Fibroblast of skin of back (primary cell): ENCODE results near the gene AHNAK. TPM values are rescaled to one million over a fixed set of nuclear protein-coding genes. Genes with fewer than 3 reads are reported as not detected.
"Not testable (repeated sequence)": the region's sequence is repeated elsewhere in the genome, so short reads cannot be mapped to it uniquely, and the experiment has no call there.

Experiments
- DNase-seq: peaks from one replicate; pipeline ENCODE4 v3.0.0-alpha.2; 2013
- polyA plus RNA-seq, 2 experiments: library from polyadenylated mRNA; unstranded; fragments of 120-200 nt; gene quantifications; one replicate each; pipeline ENCODE4 v1.2.1, GENCODE V29; 2013; ENCODE audit not compliant: insufficient read length in 2 of 2

AHNAK gene, protein sequence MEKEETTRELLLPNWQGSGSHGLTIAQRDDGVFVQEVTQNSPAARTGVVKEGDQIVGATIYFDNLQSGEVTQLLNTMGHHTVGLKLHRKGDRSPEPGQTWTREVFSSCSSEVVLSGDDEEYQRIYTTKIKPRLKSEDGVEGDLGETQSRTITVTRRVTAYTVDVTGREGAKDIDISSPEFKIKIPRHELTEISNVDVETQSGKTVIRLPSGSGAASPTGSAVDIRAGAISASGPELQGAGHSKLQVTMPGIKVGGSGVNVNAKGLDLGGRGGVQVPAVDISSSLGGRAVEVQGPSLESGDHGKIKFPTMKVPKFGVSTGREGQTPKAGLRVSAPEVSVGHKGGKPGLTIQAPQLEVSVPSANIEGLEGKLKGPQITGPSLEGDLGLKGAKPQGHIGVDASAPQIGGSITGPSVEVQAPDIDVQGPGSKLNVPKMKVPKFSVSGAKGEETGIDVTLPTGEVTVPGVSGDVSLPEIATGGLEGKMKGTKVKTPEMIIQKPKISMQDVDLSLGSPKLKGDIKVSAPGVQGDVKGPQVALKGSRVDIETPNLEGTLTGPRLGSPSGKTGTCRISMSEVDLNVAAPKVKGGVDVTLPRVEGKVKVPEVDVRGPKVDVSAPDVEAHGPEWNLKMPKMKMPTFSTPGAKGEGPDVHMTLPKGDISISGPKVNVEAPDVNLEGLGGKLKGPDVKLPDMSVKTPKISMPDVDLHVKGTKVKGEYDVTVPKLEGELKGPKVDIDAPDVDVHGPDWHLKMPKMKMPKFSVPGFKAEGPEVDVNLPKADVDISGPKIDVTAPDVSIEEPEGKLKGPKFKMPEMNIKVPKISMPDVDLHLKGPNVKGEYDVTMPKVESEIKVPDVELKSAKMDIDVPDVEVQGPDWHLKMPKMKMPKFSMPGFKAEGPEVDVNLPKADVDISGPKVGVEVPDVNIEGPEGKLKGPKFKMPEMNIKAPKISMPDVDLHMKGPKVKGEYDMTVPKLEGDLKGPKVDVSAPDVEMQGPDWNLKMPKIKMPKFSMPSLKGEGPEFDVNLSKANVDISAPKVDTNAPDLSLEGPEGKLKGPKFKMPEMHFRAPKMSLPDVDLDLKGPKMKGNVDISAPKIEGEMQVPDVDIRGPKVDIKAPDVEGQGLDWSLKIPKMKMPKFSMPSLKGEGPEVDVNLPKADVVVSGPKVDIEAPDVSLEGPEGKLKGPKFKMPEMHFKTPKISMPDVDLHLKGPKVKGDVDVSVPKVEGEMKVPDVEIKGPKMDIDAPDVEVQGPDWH (N-terminal part only)
- polyA plus RNA-seq (2013, experiment 1 of 2; ENCODE audit: insufficient read length), result 349 TPM
- 358 TPM for polyA plus RNA-seq (2013, experiment 2 of 2; ENCODE audit: insufficient read length)

DNA sequence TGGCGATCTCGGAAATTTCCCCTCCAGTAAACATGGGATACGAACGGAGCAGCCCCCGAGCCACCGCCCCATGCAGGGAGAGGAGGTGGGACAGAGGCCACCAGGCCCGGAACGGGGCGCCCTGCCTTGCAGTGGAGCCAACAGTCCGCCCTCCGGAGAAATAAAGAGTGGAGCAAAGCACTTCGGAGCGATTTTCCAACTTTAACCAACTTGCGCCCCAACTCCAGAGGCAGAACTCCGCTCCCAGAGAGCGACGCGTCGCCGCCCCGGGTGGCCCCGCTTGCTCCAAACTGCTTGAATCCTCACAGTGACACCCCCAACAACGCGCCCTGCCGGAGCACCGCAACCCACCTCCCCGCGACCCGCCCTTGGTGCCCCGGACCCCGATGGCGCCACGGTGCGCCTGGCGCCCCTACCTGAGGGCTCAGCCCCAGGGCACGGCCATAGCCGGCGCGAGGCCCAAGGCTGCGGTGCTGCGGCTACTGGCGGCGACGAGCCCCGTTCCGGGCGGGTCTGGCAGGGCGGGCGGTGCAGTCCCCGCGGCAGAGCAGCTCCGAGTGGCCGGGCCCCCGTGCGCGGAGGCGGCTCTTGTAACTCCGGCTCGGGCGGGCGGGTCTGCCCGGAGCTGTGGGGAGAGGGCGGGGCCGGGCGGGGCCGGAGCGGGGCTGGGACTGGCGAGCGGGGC, at the start of gene AHNAK:
Gene AHNAK, minus strand, starts transcription at position 563 of the 685 bp plus-strand sequence. CDS start 10,708 bp downstream, outside the sequence.
- DNase-seq, result peak; percentile 67

DNA sequence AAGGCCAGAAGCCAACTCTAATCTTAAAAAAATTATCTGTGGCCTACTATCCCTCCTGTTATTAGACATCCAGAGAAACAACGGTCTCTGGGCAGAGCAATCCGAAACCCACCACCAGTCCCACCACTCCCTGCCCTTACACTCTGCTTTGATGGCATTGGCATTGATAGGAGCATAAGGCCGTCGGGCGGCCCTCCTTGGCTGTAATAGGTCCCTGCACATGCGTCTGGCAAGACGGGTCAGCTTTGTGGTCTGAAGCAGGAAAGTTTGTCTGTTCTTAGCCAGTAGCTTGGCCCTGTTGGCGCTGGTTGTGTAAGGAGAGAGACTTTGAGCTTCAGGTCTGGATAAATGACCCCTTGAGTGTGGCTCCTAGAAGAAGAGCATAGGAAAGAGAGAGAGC, 48.5 kb upstream of the AHNAK start:
- DNase-seq, result no peak

DNA sequence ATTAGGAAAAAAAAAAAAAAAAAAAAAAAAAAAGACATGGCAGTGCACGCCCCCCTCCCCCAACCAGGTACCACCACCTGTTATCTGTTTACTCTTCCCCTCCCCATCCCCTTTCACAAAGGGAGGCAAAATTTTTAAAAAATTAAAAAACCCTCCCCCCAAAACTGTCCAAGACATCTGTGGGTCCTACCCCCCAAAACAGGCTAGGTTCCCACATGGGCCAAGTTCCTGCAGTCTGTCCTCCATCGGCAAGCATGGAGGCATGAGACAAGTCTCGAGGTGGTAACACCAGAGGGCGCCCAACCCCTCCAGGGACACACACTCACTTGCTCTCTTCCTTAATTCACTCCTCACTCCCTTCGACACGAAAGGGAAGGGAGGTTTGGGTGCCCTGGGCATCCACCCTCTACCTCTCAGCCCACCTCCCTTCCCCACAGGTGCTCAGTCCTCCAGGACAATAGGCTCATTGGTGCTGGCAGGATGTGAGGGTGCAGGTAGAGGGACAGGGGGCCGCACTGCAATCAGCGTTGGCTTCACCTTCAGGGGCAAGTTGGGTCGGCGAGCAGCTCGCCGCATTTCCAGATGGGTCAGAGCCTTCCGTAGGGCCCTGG, 46.9 kb upstream of the AHNAK start:
- DNase-seq, result peak; percentile 79

DNA sequence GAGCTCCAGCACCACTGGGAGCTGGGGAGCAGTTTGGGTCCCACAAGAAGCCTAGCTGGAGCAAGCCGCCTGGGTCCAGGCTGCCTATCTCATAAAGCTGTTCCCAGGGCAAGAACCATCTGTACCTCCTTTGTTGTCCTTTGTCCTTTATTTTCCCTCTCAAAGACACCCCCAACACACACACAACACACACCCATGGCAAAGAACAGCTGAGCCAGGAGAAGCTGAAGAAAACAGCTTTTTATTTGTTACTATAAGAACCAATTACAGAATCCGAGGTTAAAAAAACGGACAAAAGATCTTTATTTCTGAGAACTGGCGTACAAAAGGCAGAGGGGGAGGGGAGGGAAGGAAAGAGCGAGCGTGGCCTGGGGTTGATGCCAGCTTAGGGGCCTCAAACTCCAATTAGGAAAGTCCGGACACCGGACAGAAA, 46.4 kb upstream of the AHNAK start:
- no peak for DNase-seq

DNA sequence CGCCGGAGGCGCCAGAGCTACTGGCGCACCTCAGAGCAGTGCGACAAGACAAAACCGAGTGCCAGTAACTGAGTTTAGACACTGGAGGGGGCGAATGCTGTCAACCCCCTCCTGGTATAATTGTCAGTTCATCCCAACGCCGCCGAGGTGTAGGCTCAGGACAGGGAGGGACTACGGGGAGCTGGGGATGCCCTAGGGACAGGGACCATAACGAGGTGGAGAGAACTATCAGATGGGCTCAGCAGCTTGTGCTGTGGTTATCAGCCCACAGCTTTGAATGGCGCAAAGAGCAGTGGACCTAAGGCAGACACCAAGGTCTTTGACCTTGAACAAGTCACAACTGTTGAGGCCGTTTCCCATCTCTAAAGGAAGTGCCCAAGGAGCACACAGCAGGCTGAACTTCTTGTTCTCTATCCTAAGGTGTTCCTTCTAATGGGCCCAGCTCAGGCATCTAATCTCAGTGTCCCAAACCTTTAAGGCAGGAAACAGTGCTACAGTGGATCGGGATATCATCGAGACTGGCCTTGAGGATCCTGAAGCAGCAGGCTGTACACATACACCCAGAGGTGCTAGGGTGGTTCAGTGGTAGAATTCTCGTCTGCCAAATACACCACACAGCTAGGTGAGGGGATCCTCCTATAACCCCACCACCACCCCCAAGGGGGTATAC, 45.7 kb upstream of the AHNAK start:
- no peak for DNase-seq

DNA sequence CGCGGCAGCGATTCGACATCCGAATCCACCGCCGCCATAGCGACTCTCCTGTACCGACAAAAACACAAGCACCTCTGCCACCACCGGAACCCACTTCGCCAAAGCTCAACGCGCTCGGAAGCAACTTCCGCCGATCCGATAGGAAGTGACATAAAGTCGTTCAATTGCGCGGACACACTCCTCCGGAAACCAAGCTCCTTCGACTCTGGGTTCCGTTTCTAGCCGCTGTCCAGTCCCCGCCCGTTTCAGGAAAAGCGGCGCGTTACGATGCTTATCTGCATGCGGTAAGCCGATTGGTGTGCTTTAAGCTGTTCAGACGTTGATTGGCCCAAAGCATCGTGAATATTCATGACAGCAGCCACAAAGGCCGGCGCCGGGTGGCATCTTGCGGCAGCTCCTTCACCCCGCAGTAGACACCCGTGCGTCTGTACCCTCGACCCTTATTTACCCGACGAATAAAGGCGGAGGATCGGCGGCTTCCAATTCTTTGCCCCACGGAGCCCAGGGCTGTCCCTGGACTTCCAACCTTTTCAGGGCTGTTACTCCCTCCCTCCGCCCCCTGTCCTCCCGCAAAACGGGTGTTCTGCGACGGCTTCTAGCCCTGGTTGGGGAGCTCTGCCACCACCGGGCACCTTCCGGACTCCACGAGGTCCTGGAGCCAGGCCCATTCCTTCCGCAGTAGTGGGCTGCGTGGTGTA, 45.0 kb upstream of the AHNAK start, which contains the start of gene TUT1:
Gene TUT1, minus strand, starts transcription at position 76 of the 698 bp plus-strand sequence. Its CDS starts 38 bp downstream, at position 38.
- DNase-seq, result peak; percentile 99

DNA sequence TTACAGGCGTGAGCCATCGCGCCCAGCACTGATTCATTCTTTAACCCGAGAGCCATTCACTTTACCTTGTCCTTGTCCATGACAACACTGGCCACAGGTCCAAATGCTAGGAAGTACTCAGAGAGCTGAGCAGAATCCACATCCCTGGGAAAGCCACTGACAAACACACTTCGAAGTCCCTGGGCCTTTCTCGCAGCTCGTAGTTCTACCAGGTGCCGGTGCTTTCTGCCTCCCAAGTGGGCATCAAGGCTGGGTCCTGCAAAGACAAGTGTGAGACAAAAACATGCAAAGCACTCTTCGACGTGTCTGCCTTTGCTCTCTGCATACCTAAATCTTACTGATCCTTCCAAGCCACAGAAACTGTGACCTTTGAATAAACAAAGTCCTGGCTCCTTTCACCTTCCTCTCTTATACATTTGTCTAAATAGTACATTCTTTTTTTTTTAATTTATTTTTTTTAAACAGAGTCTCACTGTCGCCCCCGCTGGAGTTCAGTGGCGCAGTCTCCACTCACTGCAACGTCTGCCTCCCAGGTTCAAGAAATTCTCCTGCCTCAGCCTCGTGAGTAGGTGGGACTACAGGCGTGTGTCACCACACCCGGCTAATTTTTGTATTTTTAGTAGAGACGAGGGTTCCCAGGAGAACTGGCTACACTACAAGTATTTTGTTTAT, 42.5 kb upstream of the AHNAK start:
- DNase-seq, result peak; percentile 33

DNA sequence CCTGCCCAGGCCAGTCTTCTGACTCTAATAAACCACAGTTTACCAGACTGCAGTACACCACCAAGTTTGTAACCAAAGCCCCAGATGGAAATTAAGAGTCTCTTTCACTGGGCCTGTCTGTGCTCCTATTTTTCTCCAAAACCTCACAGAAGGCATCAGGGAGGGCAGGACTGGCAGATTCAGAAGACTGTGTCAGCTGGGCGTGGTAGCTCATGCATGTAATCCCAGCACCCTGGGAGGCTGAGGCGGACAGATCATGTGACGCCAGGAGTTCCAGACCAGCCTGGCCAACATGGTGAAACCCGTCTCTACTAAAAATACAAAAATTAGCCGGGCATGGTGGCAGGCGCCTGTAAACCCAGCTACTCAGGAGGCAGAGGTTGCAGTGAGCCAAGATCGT, 38.8 kb upstream of the AHNAK start:
- DNase-seq, result not testable (repeated sequence)

DNA sequence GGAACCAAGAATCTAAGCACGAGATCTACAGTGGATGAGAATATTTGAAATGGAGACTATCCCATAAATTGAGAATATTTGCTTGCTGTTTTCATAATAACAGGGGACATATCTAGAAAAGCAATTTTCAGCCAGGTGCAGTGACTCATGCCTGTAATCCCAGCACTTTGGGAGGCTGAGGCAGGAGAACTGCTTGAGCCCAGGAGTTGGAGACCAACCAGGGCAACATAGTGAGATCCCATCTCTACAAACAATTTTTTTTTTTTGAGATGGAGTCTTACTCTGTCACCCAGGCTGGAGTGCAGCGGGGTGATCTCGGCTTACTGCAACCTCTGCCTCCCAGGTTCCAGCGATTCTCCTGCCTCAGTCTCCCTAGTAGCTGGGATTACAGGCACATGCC, 35.1 kb upstream of the AHNAK start:
- DNase-seq, result not testable (repeated sequence)

DNA sequence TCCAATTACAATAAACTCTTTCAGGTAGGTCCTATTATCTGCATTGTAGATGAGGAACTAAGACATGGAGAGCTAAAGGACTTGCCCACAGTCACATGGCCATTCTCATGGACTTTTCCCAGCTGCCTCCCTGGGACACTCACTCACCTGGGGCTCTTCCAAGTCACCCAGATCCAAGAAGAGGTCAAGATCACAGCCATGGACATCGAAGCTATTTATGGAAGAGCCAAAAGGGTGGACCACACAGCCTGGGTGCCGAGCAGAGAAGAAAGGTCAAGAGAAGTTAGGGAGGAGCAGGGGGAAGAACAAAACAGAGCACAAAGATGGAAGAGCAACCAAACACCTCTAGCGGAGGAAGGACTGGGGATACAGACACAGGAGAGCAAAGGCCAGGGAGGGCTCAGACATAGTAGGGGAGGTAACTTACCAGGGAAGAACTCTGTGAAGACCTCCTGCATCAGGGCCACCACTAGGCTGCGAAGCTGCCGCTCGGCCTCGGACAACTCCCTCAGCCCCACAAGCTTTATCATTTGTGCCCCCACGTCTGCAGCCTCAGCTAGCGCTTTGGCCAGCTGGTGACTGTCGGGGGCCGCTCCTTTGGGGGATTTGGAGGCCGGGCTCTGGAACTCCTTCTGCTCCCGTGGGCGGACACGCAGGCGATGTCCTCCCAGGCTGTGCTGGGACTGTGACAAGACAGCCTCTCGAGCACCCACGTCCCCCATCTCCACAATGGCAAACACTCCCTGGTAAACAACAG, 34.5 kb upstream of the AHNAK start:
- no peak for DNase-seq

DNA sequence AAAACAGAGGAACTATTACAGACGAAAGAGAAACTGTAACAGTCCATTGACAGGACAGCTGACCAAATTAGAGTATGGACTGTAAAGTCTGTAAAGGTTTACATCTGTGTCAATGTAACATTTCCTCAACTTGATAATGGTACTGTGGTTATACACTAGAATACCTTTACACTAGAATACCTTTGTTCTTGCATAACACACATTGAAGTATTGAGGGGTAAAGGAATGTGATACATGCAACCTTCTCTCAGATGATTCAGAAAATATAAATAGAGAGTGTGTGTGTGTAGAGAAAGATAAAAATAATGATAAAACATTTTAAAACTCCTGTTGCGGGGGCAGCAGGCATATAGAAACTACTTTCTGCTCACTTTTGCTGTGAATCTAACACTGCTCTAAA, 32.6 kb upstream of the AHNAK start:
- DNase-seq, result no peak

DNA sequence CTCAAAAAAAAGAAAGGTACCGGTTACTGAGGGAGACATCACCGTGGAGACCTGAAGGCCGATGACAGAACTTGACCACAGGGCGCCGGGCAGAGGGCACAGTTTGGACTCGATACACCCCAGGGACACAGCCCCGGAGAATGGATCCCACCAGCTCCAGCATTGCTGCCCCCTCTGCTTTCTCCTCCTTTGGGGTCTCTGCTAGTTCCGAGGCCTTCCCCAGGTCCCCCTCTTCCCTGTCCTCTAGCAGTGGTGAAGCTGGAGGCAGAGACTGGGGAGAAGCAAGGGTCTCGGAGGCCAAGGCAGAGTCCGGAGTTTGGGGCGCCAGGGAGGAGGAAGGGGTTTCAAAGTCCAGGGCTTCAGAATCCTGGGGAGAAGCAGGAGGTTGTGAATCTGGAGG, 31.9 kb upstream of the AHNAK start:
- DNase-seq, result no peak

DNA sequence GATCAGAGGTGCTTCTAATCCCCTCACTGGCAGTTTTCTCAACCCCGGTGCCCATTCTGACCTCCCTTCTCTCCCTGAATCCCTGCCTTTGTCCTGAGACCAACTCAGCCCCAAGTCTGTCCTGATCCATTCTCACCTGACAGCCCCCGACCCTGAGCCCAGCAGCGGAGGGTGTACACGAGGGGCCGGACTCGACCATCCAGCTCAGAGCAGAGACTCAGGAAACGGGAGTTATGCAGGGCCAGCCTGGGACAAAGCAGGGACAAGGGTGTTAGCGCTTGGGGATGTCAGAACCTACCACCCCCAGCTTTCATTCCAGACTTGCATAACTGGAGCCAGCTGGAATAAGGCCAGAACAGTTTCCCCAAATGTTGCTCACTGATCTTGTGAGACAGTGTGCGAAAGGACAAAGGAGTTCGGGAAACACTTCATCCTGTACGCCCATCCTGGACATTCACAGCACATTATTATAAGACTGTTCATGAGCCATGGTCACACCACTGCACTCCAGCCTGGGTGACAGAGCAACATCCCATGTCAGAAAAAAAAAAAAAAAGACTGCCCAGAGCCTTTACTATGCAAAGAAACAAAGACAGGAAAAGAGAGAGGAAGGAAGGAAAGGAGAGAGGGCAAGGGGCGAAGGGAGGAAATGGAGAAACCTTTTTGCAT, 30.6 kb upstream of the AHNAK start:
- no peak for DNase-seq

DNA sequence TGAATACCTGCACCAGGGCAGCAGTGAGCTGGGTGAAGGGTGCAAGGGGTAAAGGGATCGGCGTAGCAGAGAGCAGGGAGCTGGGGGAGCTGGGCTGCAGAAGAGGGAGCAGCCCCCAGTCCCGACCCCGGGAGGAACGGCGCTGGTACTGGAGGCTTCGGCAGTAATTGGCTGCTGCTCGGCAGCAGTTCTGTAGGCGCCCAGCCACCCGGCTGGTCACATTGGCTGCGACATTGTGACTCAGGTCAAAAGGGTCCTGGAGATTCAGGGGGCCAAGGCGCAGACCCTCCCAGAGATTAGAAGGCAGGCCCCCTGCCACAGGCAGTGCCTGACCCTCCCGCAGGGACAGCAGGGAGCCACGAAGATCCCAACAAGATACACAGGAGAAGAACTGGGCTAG, 29.2 kb upstream of the AHNAK start:
- DNase-seq, result no peak

DNA sequence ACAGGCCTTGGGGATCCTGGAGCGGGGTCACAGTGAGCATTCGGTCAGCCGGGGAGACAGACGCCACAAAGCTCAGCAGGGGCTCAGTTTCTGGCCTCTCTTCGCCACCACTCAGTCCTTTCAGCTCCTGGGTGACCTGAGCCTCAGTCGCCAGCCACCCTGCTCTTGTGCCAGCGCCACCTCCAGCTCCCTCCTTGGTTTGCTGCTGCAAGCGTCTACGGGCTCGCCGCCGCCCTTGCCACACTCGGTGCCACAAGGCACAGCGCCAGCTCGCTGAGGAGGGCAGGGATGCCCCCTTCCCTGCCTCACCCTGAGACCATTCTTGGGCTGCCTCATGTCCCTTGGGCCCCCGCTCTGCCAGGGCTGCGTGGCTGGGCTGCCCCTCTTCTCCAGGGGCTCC, 28.6 kb upstream of the AHNAK start:
- DNase-seq, result no peak

DNA sequence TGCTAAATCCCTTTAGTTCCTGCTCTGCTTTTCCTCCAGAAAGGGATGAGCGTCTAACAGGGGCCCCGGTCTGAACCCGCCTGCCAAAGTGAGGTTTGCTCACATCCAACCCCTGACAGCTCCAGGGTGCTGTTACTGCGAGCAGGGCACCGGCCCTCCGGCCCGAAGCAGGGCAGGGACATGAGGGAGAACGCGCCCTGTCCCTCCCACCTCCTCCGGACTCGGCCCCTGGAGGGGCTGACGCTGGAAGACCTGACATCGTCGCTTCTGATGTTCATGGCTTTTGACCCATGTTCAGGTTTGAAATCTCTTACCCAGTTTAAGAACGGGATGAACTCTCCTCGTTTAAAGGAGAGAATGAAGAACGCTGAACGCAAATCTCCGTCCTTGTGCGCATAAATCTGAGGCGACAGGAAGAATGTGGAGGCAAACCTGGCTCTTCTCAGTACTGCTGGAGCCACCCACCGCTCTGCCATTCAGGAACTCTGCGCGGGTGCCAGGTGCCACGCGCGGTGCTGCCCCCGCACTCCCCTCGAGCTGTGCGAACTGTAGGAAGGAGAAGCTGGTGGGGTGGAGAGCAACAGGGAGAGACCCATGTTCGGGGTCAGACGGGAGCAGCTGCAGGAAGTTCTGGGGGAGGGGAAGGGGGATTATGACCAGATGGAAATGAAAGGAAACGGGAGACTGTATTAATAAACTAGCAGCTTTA, 27.9 kb upstream of the AHNAK start:
- peak; percentile 28 for DNase-seq

DNA sequence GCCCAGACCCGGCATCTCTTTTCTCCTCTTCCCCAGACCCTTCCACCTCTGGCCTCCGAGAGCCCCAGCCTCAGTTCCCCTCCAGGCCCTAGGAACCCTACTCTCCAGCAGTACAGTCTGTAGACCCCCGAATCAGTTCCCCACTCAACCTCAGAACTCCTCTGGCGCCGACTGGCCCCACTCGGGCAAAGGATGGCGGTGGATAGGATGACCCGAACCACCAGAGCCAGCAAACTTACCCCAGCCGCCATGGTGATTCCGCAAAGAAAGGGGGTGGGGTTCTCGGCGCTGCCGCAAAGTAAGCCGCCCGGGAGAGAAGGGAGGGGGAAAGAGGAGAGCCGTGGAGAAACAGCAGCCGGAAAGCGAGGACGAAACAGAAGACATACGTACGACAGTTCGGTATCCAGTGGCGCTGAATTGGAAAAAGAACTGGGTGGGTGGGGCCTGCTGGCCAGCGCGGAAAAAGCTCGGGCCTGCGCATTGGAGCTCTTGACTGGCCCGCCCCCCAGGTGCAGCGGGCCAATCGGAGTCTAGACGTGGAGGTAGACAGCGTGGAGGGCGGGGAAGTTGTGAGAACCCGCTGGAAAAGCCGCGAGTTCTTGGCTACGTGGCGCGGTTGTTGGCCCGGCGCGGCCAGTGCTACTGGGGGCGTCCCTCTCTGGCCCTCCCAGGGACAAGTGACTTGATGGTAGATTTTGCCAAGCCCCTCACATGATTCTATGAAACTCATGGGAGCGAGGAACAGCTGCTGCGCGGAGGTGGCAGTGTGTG, 27.2 kb upstream of the AHNAK start, which contains the start of gene EEF1G:
Gene EEF1G, minus strand, starts transcription at position 300 of the 771 bp plus-strand sequence. Its CDS starts 49 bp downstream, at position 251.
- DNase-seq, result peak; percentile 100
